ENCODE data around the gene DPP10.

The DPP10 gene

GRCh38 chr2:114821055-114821454 is 378.6 kb downstream of the DPP10 start:
- Histone ChIP-seq H3K18ac (ENCODE audit: low read length) (no peak overlapping the region), H3K79me2 (ENCODE audit: control insufficient read depth, insufficient read depth, low read length, poor library complexity) (no peaks in the 10 kb centered on the region), H3K27ac (ENCODE audit: low read depth, low read length) (no peak overlapping the region), H2BK5ac (ENCODE audit: low read depth, low read length, poor library complexity) (no peak overlapping the region), H2AK5ac (ENCODE audit: low read length) (no peak overlapping the region), H3K79me1 (ENCODE audit: low read length) (no peaks in the 10 kb centered on the region), H2AFZ (ENCODE audit: insufficient read depth, low read length, poor library complexity) (no peak overlapping the region), H3K9me3 (ENCODE audit: insufficient read depth, low read depth, low read length) (no peaks in the 10 kb centered on the region), H2BK12ac (ENCODE audit: low read length) (no peak overlapping the region), H3K4ac (ENCODE audit: low read depth, low read length) (no peak overlapping the region), H3K27me3 (ENCODE audit: insufficient read depth, low read length) (no peaks in the 10 kb centered on the region), H3K14ac (ENCODE audit: low read length) (no peak overlapping the region), H3K36me3 (ENCODE audit: control insufficient read depth in 1 of 2, insufficient read depth in 2 of 2, low read length in 2 of 2) (no peaks in the 10 kb centered on the region), H3K4me1 (ENCODE audit: control insufficient read depth in 1 of 2, insufficient read depth in 2 of 2, low read length in 2 of 2) (no peaks in the 10 kb centered on the region), H3K9ac (ENCODE audit: low read length) (no peak overlapping the region), H4K8ac (ENCODE audit: low read depth, low read length) (no peak overlapping the region), H4K91ac (ENCODE audit: low read depth, low read length) (no peak overlapping the region), H4K12ac (ENCODE audit: low read depth, low read length) (no peak overlapping the region), H3K4me2 (ENCODE audit: low read length) (no peak overlapping the region), H3K4me3 (ENCODE audit: low read depth, low read length) (no peak overlapping the region), H2BK120ac (ENCODE audit: insufficient read depth, low read length, poor library complexity) (no peak overlapping the region), H3K23ac (ENCODE audit: low read length) (no peak overlapping the region)
- no CpG with 5 or more reads among the region's 3 CpGs for WGBS (ENCODE audit: extremely low coverage, insufficient coverage, insufficient read length)
- no peak for DNase-seq

- no peaks in the 10 kb centered on the region for H3K79me2 ChIP-seq (ENCODE audit: control insufficient read depth, insufficient read depth, low read length, poor library complexity)
- H3K79me1 ChIP-seq (ENCODE audit: low read length) = no peaks in the 10 kb centered on the region
- DNase-seq = no peak
- no peak overlapping the region for H3K4me3 ChIP-seq (ENCODE audit: low read depth, low read length)
- no peak overlapping the region for H3K4me2 ChIP-seq (ENCODE audit: low read length)
- H2AFZ ChIP-seq (ENCODE audit: insufficient read depth, low read length, poor library complexity) = no peak overlapping the region
- no peaks in the 10 kb centered on the region for H3K9me3 ChIP-seq (ENCODE audit: insufficient read depth, low read depth, low read length)
- no peaks in the 10 kb centered on the region for H3K27me3 ChIP-seq (ENCODE audit: insufficient read depth, low read length)
- no peak overlapping the region for H2BK5ac ChIP-seq (ENCODE audit: low read depth, low read length, poor library complexity)
- no peak overlapping the region for H4K12ac ChIP-seq (ENCODE audit: low read depth, low read length)
- H3K27ac ChIP-seq (ENCODE audit: low read depth, low read length) = no peak overlapping the region
- H3K4ac ChIP-seq (ENCODE audit: low read depth, low read length) = no peak overlapping the region
- WGBS (ENCODE audit: extremely low coverage, insufficient coverage, insufficient read length) = no CpG with 5 or more reads among the region's 3 CpGs
- H3K9ac ChIP-seq (ENCODE audit: low read length) = no peak overlapping the region
- no peak overlapping the region for H3K23ac ChIP-seq (ENCODE audit: low read length)
- H4K8ac ChIP-seq (ENCODE audit: low read depth, low read length) = no peak overlapping the region
- H2AK5ac ChIP-seq (ENCODE audit: low read length) = no peak overlapping the region
- H3K36me3 ChIP-seq (ENCODE audit: control insufficient read depth in 1 of 2, insufficient read depth in 2 of 2, low read length in 2 of 2) = no peaks in the 10 kb centered on the region
- no peak overlapping the region for H3K18ac ChIP-seq (ENCODE audit: low read length)
- no peak overlapping the region for H2BK120ac ChIP-seq (ENCODE audit: insufficient read depth, low read length, poor library complexity)
- no peak overlapping the region for H3K14ac ChIP-seq (ENCODE audit: low read length)
- no peak overlapping the region for H4K91ac ChIP-seq (ENCODE audit: low read depth, low read length)
- no peak overlapping the region for H2BK12ac ChIP-seq (ENCODE audit: low read length)
- no peaks in the 10 kb centered on the region for H3K4me1 ChIP-seq (ENCODE audit: control insufficient read depth in 1 of 2, insufficient read depth in 2 of 2, low read length in 2 of 2)
Observed at GRCh38 chr2:114843963-114844362, 401.5 kb downstream of the DPP10 start.

- Histone ChIP-seq H3K27me3 (ENCODE audit: insufficient read depth, low read length) (no peaks in the 10 kb centered on the region), H2AK5ac (ENCODE audit: low read length) (no peak overlapping the region), H3K14ac (ENCODE audit: low read length) (no peak overlapping the region), H3K18ac (ENCODE audit: low read length) (no peak overlapping the region), H3K27ac (ENCODE audit: low read depth, low read length) (no peak overlapping the region), H3K4me1 (ENCODE audit: control insufficient read depth in 1 of 2, insufficient read depth in 2 of 2, low read length in 2 of 2) (no peaks in the 10 kb centered on the region), H2BK12ac (ENCODE audit: low read length) (no peak overlapping the region), H2BK120ac (ENCODE audit: insufficient read depth, low read length, poor library complexity) (no peak overlapping the region), H4K91ac (ENCODE audit: low read depth, low read length) (no peak overlapping the region), H2BK5ac (ENCODE audit: low read depth, low read length, poor library complexity) (no peak overlapping the region), H4K12ac (ENCODE audit: low read depth, low read length) (no peak overlapping the region), H3K9me3 (ENCODE audit: insufficient read depth, low read depth, low read length) (no peaks in the 10 kb centered on the region), H3K79me2 (ENCODE audit: control insufficient read depth, insufficient read depth, low read length, poor library complexity) (no peaks in the 10 kb centered on the region), H3K79me1 (ENCODE audit: low read length) (no peaks in the 10 kb centered on the region), H3K23ac (ENCODE audit: low read length) (no peak overlapping the region), H4K8ac (ENCODE audit: low read depth, low read length) (no peak overlapping the region), H3K9ac (ENCODE audit: low read length) (no peak overlapping the region), H3K4me3 (ENCODE audit: low read depth, low read length) (no peak overlapping the region), H3K36me3 (ENCODE audit: control insufficient read depth in 1 of 2, insufficient read depth in 2 of 2, low read length in 2 of 2) (no peaks in the 10 kb centered on the region), H3K4ac (ENCODE audit: low read depth, low read length) (no peak overlapping the region), H3K4me2 (ENCODE audit: low read length) (no peak overlapping the region), H2AFZ (ENCODE audit: insufficient read depth, low read length, poor library complexity) (no peak overlapping the region)
- DNase-seq = no peak
- no CpG with 5 or more reads among the region's 1 CpG for WGBS (ENCODE audit: extremely low coverage, insufficient coverage, insufficient read length)
Observed at GRCh38 chr2:114857196-114857595, 414.8 kb downstream of the DPP10 start.

DNA sequence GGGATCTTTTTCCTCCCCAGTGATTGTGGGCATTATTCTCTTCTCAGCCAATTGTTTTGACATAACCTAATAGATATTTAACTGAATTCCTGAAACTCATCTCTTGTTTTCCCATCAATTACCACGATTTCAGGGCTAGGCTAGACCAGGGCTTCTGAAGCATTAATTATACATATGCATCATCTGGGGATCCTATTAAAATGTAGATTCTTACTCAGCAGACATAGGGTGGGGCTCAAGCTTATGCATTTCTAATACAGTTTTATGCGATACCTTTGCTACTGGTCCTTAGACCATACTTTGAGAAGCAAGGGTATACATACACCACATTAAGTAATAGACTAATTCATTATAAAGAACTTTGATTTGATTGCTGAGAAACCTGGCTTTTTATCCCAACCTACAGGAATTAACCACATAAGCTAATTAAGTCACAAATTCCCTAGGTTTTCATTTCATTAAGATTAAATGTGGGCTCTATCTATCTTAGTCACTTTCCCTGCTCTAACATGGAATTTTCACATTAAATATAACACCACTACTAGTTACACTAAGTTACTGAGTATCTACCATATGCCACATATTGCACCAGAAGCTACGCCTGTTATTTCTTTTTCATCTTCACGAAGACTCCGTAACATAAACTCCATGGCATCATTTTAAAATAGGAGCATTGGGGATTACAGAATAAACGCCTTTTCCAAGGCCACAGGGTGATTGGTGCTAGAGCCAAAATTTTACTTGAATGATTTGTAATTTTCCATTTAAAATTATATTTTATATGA is 417.5 kb downstream of the DPP10 start:
- Histone ChIP-seq H3K27ac (ENCODE audit: low read depth, low read length) (no peak overlapping the region), H3K9me3 (ENCODE audit: insufficient read depth, low read depth, low read length) (no peaks in the 10 kb centered on the region), H2AK5ac (ENCODE audit: low read length) (no peak overlapping the region), H3K4me1 (ENCODE audit: control insufficient read depth in 1 of 2, insufficient read depth in 2 of 2, low read length in 2 of 2) (no peaks in the 10 kb centered on the region), H3K9ac (ENCODE audit: low read length) (no peak overlapping the region), H2AFZ (ENCODE audit: insufficient read depth, low read length, poor library complexity) (no peak overlapping the region), H4K12ac (ENCODE audit: low read depth, low read length) (no peak overlapping the region), H4K8ac (ENCODE audit: low read depth, low read length) (no peak overlapping the region), H2BK120ac (ENCODE audit: insufficient read depth, low read length, poor library complexity) (no peak overlapping the region), H2BK12ac (ENCODE audit: low read length) (no peak overlapping the region), H3K79me2 (ENCODE audit: control insufficient read depth, insufficient read depth, low read length, poor library complexity) (no peaks in the 10 kb centered on the region), H3K79me1 (ENCODE audit: low read length) (no peaks in the 10 kb centered on the region), H3K18ac (ENCODE audit: low read length) (no peak overlapping the region), H3K36me3 (ENCODE audit: control insufficient read depth in 1 of 2, insufficient read depth in 2 of 2, low read length in 2 of 2) (no peaks in the 10 kb centered on the region), H3K23ac (ENCODE audit: low read length) (no peak overlapping the region), H3K4me2 (ENCODE audit: low read length) (no peak overlapping the region), H2BK5ac (ENCODE audit: low read depth, low read length, poor library complexity) (no peak overlapping the region), H3K4ac (ENCODE audit: low read depth, low read length) (no peak overlapping the region), H3K27me3 (ENCODE audit: insufficient read depth, low read length) (no peaks in the 10 kb centered on the region), H3K14ac (ENCODE audit: low read length) (no peak overlapping the region), H3K4me3 (ENCODE audit: low read depth, low read length) (no peak overlapping the region), H4K91ac (ENCODE audit: low read depth, low read length) (no peak overlapping the region)
- no CpG with 5 or more reads among the region's 6 CpGs for WGBS (ENCODE audit: extremely low coverage, insufficient coverage, insufficient read length)
- DNase-seq = no peak
